GM12878 (cell line): ENCODE results near the gene RGS16.

Experiments used
- CHD1 ChIP-seq: IDR thresholded peaks from 2 replicates; pipeline ENCODE4 v1.6.1; 2012; ENCODE audit warnings: low read depth, low read length, improper control_type of control experiment
- EP300 ChIP-seq, 2 experiments: fragments of 150-350 bp in 1 of 2; IDR thresholded peaks; 2 replicates each; pipeline ENCODE4 v1.6.1; 2011 to 2012; ENCODE audit warnings: low read depth in 2 of 2, low read length in 2 of 2, borderline replicate concordance in 1 of 2, improper control_type of control experiment in 1 of 2, inconsistent platforms in 1 of 2; ENCODE audit not compliant: control insufficient read depth in 1 of 2
- EZH2 ChIP-seq: IDR thresholded peaks from 2 replicates; pipeline ENCODE4 v1.6.1; 2012; ENCODE audit warnings: low read depth, mild to moderate bottlenecking, control low read depth, inconsistent platforms, low read length, borderline replicate concordance; ENCODE audit not compliant: control insufficient read depth
- MEF2A ChIP-seq: IDR thresholded peaks from 2 replicates; pipeline ENCODE4 v1.6.1; 2011; ENCODE audit warnings: low read depth, mild to moderate bottlenecking, low read length, moderate library complexity; ENCODE audit not compliant: insufficient read depth
- MXI1 ChIP-seq: fragments of 150-350 bp; IDR thresholded peaks from 2 replicates; pipeline ENCODE4 v1.6.1; 2011; ENCODE audit warnings: low read depth, mild to moderate bottlenecking, inconsistent platforms, low read length, improper control_type of control experiment
- NFIC ChIP-seq: IDR thresholded peaks from 2 replicates; pipeline ENCODE4 v1.6.1; 2012; ENCODE audit warnings: low read depth, mild to moderate bottlenecking, inconsistent platforms, low read length, moderate library complexity
- NFYB ChIP-seq: IDR thresholded peaks from 2 replicates; pipeline ENCODE4 v1.6.1; 2011; ENCODE audit warnings: low read depth, mild to moderate bottlenecking, low read length, improper control_type of control experiment, moderate library complexity; ENCODE audit not compliant: insufficient read depth
- POLR2A ChIP-seq: IDR thresholded peaks from 2 replicates; pipeline ENCODE4 v1.6.1; 2011; ENCODE audit warnings: low read depth, mild to moderate bottlenecking, low read length
- POLR2AphosphoS5 ChIP-seq: IDR thresholded peaks from 2 replicates; pipeline ENCODE4 v1.6.1; 2011; ENCODE audit warnings: mild to moderate bottlenecking, low read length, inconsistent platforms
- SIN3A ChIP-seq: IDR thresholded peaks from 2 replicates; pipeline ENCODE4 v1.6.1; 2012; ENCODE audit warnings: low read depth, low read length, improper control_type of control experiment
- SMC3 ChIP-seq: IDR thresholded peaks from 2 replicates; pipeline ENCODE4 v1.6.1; 2011; ENCODE audit warnings: low read length, improper control_type of control experiment, borderline replicate concordance
- ZBTB33 ChIP-seq: fragments of 450-650 bp; IDR thresholded peaks from 2 replicates; pipeline ENCODE4 v1.6.1; 2017; ENCODE audit warnings: mild to moderate bottlenecking
- TF ChIP-seq, protein P1 (sequence below), 3 experiments: IDR thresholded peaks in 2 of 3; conservative IDR thresholded peaks in 1 of 3; 2 replicates each; pipeline ENCODE4 v1.5.1; 2011; ENCODE audit warnings: low read depth in 3 of 3, low read length in 3 of 3, mild to moderate bottlenecking in 3 of 3, control low read depth in 2 of 3, moderate library complexity in 2 of 3, inconsistent platforms in 1 of 3, mixed read lengths in 1 of 3; ENCODE audit not compliant: control insufficient read depth in 2 of 3, insufficient read depth in 1 of 3; ENCODE audit errors: extremely low read depth in 1 of 3

DNA sequence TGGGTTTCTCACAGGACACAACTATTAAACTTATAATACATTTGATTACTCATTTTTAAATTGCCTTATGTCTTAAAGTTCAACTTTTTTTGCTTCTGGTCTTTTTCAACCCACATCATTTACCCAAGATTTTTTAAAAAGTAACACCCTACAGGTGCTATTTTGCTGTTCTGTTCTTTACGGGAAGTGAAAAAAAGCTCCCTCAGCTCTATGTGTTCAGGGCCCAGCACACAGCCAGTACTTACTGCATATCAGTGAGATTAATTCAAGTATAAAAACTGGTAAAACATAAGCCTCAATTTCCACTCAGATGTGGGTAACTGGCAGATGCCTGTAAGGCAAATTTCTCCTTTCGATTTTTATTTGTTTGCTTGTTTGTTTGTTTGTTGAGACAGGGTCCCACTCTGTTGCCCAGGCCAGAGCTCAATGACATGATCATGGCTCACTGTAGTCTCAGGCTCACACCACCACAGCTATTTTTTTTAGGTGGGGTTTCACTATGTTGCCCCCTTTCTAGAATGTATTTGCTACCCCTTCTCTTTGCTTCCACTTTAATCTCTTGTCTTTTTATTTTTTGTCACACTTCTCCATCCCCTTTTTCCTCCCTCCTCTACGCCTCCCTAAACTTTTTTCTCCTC is 35.4 kb downstream of the RGS16 start:
- TF ChIP-seq EP300 (IDR thresholded peaks at IDR 0.05; ENCODE audit: borderline replicate concordance in 1 of 2, control insufficient read depth in 1 of 2, low read depth in 2 of 2, low read length in 2 of 2) (no peak), NFIC (no peak), SMC3 (no peak), ZBTB33 (no peak), POLR2AphosphoS5 (no peak), NFYB (no peak), MXI1 (no peak), POLR2A (no peak), EZH2 (no peak), SIN3A (no peak), CHD1 (no peak), MEF2A (no peak)
- TF ChIP-seq, protein P1, sequence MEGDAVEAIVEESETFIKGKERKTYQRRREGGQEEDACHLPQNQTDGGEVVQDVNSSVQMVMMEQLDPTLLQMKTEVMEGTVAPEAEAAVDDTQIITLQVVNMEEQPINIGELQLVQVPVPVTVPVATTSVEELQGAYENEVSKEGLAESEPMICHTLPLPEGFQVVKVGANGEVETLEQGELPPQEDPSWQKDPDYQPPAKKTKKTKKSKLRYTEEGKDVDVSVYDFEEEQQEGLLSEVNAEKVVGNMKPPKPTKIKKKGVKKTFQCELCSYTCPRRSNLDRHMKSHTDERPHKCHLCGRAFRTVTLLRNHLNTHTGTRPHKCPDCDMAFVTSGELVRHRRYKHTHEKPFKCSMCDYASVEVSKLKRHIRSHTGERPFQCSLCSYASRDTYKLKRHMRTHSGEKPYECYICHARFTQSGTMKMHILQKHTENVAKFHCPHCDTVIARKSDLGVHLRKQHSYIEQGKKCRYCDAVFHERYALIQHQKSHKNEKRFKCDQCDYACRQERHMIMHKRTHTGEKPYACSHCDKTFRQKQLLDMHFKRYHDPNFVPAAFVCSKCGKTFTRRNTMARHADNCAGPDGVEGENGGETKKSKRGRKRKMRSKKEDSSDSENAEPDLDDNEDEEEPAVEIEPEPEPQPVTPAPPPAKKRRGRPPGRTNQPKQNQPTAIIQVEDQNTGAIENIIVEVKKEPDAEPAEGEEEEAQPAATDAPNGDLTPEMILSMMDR (IDR thresholded peaks at IDR 0.05 in 2 of 3, conservative IDR thresholded peaks at IDR 0.05 in 1 of 3; ENCODE audit: control insufficient read depth in 2 of 3, extremely low read depth in 1 of 3, insufficient read depth in 1 of 3, low read depth in 3 of 3, low read length in 3 of 3), result no peak
